22Rv1 (cell line): ENCODE data around the gene SEMA6B.

Source experiments
- H3K27ac ChIP-seq: fragments of 450-650 bp; 2 replicates; pipeline ENCODE4 v1.5.1; 2017
- CTCF ChIP-seq: fragments of 450-650 bp; IDR thresholded peaks from 2 replicates; pipeline ENCODE4 v1.5.1; 2017; ENCODE audit warnings: mild to moderate bottlenecking
- ZFX ChIP-seq: fragments of 450-650 bp; IDR thresholded peaks from 2 replicates; pipeline ENCODE4 v1.6.1; 2017; ENCODE audit warnings: antibody characterized with exemption, borderline replicate concordance

Gene SEMA6B

DNA sequence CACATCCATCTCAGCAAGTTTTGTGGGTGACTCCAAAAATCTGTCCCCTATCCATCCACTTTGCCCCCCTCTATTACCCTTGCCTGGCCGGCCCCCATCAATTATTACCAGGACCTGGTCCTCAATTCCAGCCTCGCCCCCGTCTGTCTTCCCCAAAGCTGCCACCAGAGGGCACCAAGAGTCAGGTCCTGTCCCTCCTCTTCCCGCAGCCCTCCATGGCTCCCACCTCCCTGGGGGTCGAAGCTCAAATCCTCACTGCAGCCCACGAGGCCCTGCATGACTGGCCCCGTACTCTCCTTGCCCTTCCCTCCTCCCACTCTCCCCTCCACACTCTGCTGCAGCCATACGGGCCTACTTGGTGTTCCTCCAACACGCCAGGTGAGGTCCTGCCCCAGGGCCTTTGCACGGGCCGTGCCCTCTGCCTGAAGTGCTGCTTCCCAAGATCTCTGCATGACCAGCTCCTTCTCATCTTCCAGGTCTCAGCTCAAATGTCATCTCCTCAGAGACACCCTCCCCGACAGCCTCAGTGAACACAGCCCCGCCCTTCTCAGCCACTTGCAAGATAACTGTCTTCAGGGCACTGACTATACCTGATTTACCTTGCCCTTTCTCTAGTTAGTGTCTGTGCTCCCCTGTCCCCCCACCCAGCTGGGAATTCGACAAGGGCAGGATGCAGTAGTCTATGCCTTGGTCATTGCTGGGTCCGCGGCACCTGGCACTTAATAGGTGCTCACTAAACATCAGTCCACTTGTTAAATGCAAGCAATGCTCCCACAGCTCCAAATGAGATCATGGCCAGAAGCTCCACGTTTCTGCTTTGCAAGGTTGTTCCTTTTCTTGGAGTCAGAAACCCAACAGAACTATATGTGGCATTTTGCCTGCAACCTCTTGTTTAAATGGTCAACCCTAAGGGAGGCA, 16.8 kb upstream of the SEMA6B start:
- no peak overlapping the region for H3K27ac ChIP-seq
- TF ChIP-seq CTCF (peak; percentile 88), ZFX (no peak)

GRCh38 chr19:4575267-4576015, 16.0 kb upstream of the SEMA6B start:
- no peak overlapping the region for H3K27ac ChIP-seq

DNA sequence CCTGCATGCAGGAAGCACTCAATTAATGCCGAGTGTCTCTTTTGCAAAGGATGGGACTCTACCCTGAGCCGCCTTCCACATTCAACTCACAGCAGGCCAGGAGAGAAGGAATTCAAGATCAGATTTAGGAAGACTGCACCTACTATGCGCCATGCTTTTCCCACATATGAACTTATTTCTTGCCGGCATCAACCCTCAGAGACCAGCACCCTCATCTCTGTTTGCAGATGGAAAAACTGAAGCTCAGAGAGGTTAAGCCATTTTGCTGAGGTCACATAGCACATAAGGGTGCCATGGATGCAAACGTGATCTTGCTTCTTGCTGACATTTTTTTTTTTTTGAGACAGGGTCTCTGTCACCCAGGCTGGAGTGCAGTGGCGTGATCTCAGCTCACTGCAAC, 14.2 kb upstream of the SEMA6B start:
- no peak overlapping the region for H3K27ac ChIP-seq
- TF ChIP-seq ZFX (no peak), CTCF (no peak)

More at GRCh38 chr19:4575267-4576015, 16.0 kb upstream of the SEMA6B start:
- TF ChIP-seq CTCF (no peak), ZFX (no peak)

- no peak overlapping the region for H3K27ac ChIP-seq
- TF ChIP-seq ZFX (no peak), CTCF (no peak)
Observed at GRCh38 chr19:4571305-4571917, 11.9 kb upstream of the SEMA6B start.

- no peak for TF ChIP-seq CTCF
- TF ChIP-seq ZFX = no peak
- H3K27ac ChIP-seq = no peak overlapping the region
Observed at GRCh38 chr19:4570916-4571304, 11.4 kb upstream of the SEMA6B start.

- no peak overlapping the region for H3K27ac ChIP-seq
- TF ChIP-seq CTCF = no peak
- no peak for TF ChIP-seq ZFX
Observed at GRCh38 chr19:4570402-4570801, 10.9 kb upstream of the SEMA6B start.
